ENCODE measurements around the gene TSC22D3.

TSC22D3 gene

GRCh38 chrX:107738272-107738671, 37.3 kb downstream of the TSC22D3 start:
- no peak for ATAC-seq

GRCh38 chrX:107736781-107737531, 38.6 kb downstream of the TSC22D3 start:
- TF ChIP-seq TCF4 (CRISPR knock-in tag; IDR thresholded peaks at IDR 0.05; ENCODE audit: borderline replicate concordance) (no peak), ZFP30 (CRISPR knock-in tag; IDR thresholded peaks at IDR 0.05) (no peak), TOX (CRISPR knock-in tag; IDR thresholded peaks at IDR 0.05; ENCODE audit: borderline replicate concordance) (no peak), SNAI2 (CRISPR knock-in tag; IDR thresholded peaks at IDR 0.05) (no peak), ISL1 (CRISPR knock-in tag; IDR thresholded peaks at IDR 0.05) (no peak), ZNF8 (CRISPR knock-in tag; IDR thresholded peaks at IDR 0.05) (no peak), CSRNP3 (CRISPR knock-in tag; IDR thresholded peaks at IDR 0.05) (no peak), CSDC2 (CRISPR knock-in tag; IDR thresholded peaks at IDR 0.05) (no peak)
- no peak for ATAC-seq

More at GRCh38 chrX:107738272-107738671, 37.3 kb downstream of the TSC22D3 start:
- TF ChIP-seq ESRRG (CRISPR knock-in tag; IDR thresholded peaks at IDR 0.05) (no peak), TCF4 (CRISPR knock-in tag; IDR thresholded peaks at IDR 0.05; ENCODE audit: borderline replicate concordance) (no peak), CSRNP3 (CRISPR knock-in tag; IDR thresholded peaks at IDR 0.05) (no peak), PATZ1 (CRISPR knock-in tag; IDR thresholded peaks at IDR 0.05; ENCODE audit: borderline replicate concordance) (no peak)

GRCh38 chrX:107734646-107735045, 40.9 kb downstream of the TSC22D3 start:
- no peak for TF ChIP-seq BACH2 (CRISPR knock-in tag; IDR thresholded peaks at IDR 0.05; ENCODE audit: borderline replicate concordance)
- no peak for TF ChIP-seq ARNTL (CRISPR knock-in tag; IDR thresholded peaks at IDR 0.05; ENCODE audit: borderline replicate concordance, low read depth)
- TF ChIP-seq POU6F1 (CRISPR knock-in tag; IDR thresholded peaks at IDR 0.05; ENCODE audit: borderline replicate concordance, low read depth), result no peak
- no peak for TF ChIP-seq SNAI2 (CRISPR knock-in tag; IDR thresholded peaks at IDR 0.05)
- no peak for TF ChIP-seq TOX (CRISPR knock-in tag; IDR thresholded peaks at IDR 0.05; ENCODE audit: borderline replicate concordance)
- no peak for TF ChIP-seq RARB (CRISPR knock-in tag; IDR thresholded peaks at IDR 0.05)
- no peak for TF ChIP-seq PPARA (CRISPR knock-in tag; IDR thresholded peaks at IDR 0.05; ENCODE audit: borderline replicate concordance)
- no peak for TF ChIP-seq CSRNP3 (CRISPR knock-in tag; IDR thresholded peaks at IDR 0.05)
- TF ChIP-seq ZNF70 (CRISPR knock-in tag; IDR thresholded peaks at IDR 0.05), result no peak
- no peak for TF ChIP-seq ZFP3 (CRISPR knock-in tag; IDR thresholded peaks at IDR 0.05)
- TF ChIP-seq GLIS3 (CRISPR knock-in tag; IDR thresholded peaks at IDR 0.05), result no peak
- TF ChIP-seq ZNF8 (CRISPR knock-in tag; IDR thresholded peaks at IDR 0.05), result no peak
- TF ChIP-seq TSHZ2 (CRISPR knock-in tag; IDR thresholded peaks at IDR 0.05), result no peak
- no peak for TF ChIP-seq ISL1 (CRISPR knock-in tag; IDR thresholded peaks at IDR 0.05)
- no peak for TF ChIP-seq ZNF565 (CRISPR knock-in tag; conservative IDR thresholded peaks at IDR 0.05; ENCODE audit: low read depth)
- no peak for TF ChIP-seq OSR1 (CRISPR knock-in tag; IDR thresholded peaks at IDR 0.05)
- no peak for ATAC-seq
